Hypothalamus (tissue), 51 donors: ENCODE data around the gene ITGB1BP1.
A peak's percentile ranks its signal among the peaks of the same experiment; 100 is the strongest.

ENCODE experiments used
- DNase-seq, 51 donors: peaks; one replicate each; lab custom pipeline; 2025; lab: John Stamatoyannopoulos, UW

The ITGB1BP1 gene, protein sequence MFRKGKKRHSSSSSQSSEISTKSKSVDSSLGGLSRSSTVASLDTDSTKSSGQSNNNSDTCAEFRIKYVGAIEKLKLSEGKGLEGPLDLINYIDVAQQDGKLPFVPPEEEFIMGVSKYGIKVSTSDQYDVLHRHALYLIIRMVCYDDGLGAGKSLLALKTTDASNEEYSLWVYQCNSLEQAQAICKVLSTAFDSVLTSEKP

DNA sequence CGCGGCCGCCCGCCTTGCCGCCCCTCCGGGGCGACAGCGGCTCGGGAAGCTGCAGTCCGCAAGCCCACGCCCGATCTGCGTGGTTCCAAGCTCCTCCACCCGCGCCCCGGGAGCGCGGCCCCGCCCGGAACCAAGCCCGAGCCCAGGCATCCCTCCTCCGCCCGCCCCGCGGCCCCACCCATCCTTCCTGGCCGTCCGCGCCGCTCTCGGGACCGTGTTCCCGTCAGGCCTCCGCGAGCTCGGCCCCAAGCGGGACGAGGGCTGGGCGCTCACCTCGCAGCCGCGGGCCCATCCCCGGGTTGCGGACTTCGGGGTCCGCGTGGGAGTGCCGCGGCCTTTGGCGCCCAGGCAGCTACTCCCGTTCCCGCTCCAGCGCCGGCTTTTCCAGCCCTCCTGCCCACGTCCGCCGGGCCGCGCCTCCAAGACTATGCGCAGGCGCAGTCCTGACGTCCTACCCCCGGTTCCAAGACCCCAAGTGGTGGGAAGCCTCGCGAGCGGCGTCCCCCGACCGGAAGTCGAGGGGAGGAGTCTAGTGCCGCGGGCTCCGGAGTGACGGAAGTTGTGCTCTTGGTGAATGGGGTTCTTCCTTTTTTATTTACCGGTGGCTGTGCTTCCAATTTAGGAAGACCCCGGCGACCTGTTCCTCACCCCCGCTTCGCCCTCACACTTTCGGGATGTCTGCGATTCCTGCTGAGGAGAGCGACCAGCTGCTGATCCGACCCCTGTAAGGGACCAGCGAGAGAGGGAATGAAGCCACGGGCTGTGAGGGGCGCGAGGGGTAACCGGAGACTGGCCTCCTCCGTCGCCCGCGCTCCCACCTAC is at the start of gene ITGB1BP1, which contains the start of gene CPSF3:
ITGB1BP1 (minus strand) TSS at position 429 of the 822 bp plus-strand sequence. CDS start 4,831 bp downstream, outside the sequence.
CPSF3 (plus strand) TSS at position 555 of the 822 bp plus-strand sequence; CDS start at position 675, 120 bp downstream.
- peak; percentile 74 to 98 (median 95) for DNase-seq

DNA sequence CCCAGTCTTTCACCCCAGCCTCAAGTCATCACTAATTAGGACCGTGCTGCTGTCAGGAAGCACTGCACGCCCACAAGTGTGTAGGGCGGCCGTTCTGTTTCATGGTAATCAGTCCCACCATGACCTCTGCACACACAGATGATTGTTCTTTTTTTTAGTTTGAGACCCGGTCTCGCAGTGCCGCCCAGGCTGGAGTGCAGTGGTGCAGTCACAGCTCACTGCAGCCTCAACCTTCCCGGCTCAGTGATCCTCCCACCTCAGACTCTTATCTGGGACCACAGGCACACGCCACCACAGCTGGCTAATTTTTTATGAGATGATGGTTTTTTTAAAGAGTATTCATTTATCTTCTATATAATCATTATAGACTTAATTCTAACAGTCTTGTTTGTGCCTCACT is 49.2 kb upstream of the ITGB1BP1 start:
- no peak for DNase-seq

DNA sequence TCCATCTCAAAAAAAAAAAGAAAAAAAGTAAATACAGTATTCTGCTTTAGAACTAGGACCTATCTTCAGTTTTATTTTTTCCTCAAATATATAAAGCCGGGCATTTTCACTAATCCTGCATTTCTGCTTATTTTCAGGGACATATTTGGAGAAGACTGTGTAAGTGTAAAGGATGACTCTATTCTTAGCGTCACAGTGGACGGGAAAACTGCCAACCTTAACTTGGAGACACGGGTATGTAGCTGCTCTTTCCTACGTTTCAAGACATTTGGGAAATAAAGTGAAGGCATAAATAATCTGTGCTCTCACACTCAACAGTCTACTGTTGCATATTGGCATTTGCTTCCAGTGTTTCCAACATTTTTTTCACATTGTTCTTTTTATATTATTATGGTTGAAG is 47.9 kb upstream of the ITGB1BP1 start:
- DNase-seq, result no peak

DNA sequence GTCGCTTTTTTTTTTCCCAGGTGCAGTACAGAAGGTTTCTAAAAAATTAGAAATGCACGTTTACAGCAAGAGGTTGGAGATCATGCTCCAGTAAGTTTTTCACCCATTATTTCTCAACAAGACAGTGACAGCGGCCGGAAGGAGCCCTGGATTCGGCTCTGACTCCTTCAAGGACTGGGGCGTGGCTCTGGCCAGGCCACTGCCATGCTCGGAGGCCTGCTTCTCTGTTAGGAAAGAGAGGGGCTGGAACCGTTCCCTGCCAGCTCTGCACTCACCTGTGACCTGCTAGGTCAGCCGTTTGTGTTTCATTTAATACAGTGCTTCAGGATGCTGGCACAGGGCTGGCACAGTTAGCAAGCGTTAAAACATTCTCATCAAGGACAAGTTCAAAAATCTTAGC is 44.4 kb upstream of the ITGB1BP1 start:
- no peak for DNase-seq

DNA sequence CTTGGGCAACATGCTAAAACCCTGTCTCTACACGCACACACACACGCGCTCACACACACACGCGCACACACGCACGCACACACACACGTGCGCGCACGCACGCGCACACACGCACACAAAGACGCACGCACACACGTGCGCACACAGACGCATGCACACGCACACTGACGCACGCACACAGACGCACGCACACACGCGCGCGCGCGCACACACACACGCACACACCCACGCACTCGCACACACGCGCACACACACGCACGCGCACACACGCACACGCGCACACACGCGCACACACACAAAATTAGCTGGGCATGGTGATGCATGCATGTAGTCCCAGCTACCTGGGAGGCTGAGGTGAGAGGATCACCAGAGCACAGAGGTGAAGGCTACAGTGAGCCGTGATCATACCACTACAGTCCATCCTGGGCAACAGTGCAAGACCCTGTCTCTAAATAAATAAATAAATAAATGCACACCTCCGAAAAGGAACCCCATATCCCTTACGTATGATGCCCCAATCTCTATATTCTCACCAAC is 42.9 kb upstream of the ITGB1BP1 start:
- DNase-seq, result no peak

DNA sequence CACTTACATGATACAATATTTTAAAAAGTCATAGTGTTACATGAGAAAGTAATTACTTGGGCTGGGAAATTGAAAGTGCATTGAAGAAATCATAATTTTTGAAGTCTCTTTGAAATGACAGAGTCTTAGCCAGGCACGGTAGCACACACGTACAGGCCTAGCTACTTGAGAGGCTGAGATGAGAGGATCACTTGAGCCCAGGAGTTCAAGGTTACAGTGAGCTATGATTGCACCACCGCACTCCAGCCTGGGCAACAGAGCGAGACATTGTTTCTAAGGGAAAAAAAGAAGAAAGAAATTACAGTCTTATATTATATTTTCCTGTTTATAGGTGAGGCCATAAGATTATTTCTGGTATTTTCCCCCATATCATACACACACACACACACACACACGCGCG is 41.8 kb upstream of the ITGB1BP1 start:
- no peak for DNase-seq

DNA sequence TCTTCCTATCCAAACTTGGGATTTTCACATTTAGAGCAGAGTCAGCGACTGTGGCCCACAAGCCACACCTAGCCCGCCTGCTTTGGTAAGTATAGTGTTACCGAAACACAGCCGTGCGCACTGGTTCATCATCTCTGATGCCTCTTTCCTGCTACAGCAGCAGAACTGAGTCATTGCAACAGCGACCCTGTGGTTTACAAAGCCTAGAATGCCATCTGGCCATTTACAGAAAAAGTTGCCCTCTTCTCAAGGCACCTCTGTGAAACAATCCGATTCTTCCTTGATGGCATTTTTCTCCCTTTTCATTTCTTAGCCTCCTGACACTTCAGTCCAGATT is 40.3 kb upstream of the ITGB1BP1 start:
- DNase-seq, result no peak

DNA sequence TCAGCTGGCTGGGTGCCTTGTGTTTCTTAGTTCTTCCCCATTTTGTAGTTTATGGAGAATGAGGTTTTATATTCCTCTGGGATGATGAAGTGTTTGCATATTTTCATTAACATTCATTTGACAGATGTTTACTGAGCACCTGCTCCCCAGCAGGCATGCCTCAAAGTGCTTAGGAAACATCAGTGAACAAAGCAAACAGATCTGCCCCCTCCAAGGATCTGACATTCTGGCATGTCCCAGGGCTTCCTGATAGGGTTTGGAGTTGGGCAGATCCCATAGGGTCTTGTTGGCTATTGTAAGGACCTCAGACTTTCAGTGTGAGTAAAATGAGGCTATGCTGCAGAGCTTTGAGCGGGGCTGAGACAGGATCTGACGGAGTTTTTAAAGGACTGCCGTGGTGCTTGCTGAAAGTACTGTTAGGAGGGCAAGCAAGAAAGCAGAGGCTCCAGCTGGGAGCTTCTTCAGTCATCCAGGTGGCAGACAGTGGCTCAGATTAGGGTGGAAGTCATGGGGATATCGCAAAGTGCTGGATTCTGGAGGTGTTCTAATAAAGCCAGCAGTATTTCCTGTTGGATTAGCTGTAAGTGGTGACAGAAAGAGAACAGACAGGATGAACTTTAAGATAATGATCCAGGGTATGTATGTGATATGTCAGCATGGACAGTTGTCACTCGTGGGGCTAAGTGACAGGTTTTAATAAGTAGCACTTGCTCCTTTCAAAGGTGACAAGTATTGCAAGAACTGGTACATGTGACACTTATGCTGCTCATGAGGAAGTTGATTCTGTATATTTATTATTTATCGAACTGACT is 39.8 kb upstream of the ITGB1BP1 start:
- no peak for DNase-seq

DNA sequence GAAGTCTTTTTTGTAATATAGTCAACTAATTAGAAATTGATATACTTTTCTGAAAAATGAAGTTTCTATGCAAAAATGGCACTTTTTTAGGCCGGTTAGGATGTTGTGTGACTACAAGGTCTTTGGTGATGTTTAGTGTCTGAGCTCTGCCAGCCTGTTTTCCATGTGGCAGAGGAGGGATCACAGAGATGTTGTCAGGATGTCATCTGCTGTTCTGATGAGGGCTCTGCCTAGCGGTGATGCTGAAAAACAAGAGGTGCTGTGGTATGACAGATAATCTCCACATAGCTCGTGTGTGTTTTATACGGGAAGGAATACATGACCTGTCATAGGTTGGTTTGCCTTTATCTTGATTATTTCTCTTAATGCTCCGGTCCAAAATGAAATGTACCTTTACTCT is 39.0 kb upstream of the ITGB1BP1 start:
- DNase-seq, result peak in 1 of 51 donors; percentile 7

DNA sequence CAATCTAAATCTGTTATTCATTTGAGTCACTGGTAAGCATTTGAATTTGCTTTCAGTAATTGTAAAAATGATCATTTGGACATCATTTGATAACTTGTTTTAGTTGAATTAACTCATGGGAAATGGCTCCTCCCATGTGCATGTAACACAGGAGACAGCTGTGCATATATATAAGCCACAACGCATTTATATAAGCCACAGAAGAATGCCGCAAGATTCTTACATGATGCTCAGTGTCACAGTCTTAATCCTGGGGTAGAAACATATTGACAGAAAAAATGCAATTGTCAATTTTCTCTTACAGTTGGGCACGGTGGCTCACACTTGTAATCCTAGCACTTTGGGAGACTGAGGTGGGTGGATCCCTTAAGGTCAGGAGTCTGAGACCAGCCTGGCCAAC is 37.8 kb upstream of the ITGB1BP1 start:
- no peak for DNase-seq

DNA sequence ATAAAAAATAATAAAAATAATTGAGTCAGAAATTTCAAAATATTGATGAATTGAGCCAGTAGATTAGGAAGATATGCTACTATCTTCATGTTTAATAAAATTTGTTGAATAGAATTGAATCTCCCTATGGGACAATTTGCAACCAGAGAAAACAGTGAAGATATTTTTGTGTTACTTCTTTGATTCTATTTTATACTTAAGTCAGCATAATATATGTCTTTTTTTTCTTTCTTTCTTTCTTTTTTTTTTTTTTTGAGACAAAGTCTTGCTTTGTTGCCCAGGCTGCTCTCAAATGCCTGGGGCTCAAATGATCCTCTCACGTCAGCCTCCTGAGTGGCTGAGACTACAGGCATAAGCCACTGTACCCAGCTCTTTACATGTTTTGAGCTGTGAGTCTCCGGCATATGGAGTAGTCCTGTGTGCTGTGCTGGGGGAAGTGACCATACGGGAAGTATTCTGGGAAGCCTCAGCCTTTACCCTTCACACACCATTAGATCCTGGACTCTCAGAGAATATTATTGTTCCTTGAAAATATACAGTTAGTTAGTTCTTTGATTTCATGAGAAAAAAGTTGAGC is 37.2 kb upstream of the ITGB1BP1 start:
- DNase-seq, result no peak

DNA sequence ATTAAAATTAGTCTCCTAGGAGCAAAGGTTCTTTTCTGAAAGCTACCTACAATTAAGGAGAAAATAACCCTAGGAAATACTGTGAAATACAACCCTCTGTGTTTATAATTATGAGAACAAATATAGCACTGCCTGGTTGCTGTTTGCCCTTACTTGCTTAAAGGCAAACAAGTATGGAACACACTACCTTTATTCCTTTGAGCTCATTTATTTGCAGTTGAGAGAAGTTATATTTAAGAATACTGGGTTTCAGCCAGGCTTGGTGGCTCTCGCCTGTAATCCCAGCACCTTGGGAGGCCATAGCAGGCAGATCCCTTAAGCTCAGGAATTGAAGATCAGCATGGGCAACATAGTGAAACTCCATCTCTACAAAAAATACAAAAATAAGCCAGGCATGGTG is 27.9 kb upstream of the ITGB1BP1 start:
- DNase-seq, result no peak

DNA sequence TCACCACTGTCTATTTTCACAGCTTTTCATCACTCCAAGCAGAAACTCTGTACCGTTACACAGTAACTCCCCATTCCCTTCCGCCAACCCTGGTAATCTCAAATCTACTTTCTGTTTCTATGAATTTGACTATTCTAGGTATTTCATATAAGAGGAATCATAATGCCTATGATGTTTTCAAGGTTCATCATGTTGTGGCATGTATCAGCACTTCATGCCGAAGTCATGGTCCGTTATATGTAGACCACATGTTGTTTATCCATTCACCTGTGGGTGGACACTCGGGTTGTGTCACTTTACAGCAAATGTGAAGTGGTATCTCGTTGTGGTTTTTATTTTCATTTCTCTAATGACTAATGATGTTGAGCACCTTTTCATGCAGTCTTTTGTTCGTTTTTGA is 21.8 kb upstream of the ITGB1BP1 start:
- no peak for DNase-seq

DNA sequence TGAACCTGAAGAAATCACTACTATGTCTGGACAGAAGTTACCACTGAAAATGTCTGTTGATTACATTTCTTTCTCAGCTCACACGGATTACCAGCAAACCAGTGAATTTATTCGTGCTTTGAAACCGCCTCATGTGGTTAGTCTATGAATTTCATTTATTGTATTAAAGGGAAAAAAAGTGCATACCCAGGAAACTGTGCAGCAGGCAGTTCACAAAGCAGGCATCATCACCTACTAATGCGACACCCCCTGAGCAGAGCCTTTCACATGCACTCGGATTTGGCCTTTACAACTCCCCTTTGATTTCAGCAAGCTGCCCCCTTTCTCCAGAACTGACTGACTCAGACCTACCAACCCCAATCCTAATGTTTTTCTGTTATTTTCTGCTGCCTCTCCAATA is 20.2 kb upstream of the ITGB1BP1 start:
- DNase-seq, result no peak

DNA sequence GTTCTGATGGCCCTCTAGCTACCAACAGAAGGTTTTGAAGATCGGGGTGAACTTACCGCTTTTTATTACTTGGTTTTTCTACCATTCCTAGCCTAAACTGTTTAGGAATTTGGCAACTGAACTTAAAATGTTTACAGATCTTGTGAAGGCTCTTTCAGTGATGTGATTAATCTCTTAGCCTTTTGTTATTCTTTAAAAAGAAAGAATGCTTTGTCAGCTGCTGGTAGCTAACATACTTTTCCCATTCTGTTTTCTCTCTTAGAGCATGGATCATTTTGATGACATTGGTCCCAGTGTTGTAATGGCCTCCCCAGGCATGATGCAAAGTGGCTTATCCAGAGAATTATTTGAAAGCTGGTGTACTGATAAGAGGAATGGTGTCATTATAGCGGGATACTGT is 18.2 kb upstream of the ITGB1BP1 start:
- DNase-seq, result peak in 1 of 51 donors; percentile 11

DNA sequence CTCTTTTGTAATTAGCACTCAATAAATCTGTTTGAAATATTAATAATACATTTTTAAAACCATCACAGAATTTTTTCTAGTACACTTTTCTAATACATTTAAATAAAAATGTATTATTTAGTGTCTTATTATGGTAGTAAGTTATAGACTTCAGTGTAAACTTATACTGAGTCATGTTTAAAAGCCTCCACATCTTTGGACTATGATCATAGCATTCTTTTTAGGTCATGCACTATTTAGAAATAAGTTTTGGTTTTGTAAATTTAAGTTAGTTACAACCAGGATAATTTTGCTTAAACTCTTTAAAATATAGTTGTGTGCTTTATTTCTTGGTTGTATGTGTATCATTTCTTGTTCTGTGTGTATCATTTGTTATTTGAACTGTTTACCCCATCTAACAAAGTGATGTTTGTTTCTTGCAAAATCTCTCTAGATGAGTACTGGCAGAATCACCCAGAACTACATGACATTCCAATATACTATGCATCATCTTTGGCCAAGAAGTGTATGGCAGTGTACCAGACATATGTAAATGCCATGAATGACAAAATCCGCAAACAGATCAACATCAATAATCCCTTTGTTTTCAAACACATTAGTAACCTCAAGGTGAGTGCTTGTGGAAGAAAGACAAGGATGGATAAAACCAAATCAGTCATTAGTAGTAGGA is 16.9 kb upstream of the ITGB1BP1 start:
- peak in 2 of 51 donors; percentile 10 to 23 for DNase-seq

DNA sequence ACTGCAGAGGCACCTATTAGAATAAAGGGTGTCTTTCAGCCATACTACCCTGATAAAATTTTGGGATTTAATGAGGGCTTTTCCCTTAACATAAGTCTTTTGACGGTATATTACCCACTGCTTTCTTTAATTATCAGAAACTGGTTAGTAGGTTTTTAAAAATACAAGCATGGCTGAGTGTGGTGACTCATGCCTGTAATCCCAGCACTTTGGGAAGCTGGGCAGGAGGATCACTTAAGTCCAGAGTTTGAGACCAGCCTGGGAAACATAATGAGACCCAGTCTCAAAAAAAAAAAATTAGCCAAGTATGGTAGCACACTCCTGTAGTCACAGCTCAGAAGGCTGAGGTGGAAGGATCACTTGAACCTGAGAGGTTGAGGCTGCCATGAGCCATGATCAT is 16.2 kb upstream of the ITGB1BP1 start:
- DNase-seq, result no peak

DNA sequence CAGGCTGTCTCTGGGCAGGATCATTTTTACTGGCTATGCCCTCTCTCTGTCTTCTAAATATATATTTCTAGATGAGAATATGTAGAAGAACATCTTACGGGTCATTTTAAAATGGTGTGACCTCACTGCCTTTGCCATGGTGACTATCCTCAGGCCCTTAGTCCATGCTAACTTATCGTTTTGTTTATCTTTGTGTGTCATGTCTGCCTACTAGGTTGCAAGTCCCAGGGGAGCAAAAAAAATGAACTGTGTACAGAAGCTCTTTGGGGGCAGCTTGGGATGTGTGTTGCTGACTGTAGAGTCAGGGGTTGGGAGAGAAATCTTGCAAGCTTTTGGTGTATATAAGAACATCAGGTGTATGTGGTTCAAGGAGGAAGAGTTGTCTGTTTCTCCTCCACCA is 11.2 kb upstream of the ITGB1BP1 start:
- DNase-seq, result no peak

DNA sequence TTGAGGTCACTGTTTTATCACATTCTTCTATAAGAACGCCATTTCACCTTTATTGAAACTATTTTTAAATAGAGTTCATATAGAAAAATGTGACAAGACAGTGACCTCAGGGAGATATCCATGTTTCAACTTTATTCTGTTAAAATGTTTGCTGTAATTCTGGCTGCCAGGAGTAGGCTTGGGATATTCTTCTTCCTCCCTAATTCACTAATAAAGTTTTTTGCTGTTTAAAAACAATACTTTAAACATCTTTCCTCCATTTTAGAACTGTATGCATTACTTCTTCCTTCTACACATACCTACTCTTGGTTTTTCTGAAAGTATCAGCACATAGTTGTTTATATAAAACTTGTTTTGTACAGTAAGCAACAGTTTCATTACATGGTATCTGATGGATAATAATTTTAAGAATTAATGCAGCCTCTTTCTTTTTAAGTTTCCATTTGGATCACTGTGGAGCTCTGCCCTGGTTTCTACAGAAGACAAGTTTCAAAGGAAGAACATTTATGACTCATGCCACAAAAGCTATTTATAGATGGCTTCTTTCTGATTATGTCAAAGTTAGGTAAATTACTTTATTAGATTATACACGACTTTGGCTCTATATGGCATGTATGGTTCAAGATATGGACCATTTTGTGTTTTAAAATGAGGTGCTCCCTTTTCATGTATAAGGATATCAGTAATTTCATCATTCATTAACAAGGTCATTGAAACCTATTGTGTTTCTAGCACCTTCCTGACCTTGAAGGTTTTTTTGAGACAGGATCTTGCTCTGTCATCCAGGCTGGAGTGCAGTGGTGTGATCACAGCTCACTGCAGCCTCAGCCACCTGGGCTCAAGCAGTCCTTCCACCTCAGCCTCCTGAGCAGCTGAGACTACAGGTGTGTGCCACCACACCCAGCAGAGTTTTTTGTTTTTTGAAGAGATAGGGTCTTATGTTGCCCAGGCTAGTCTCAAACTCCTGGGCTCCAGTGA is 7.3 kb upstream of the ITGB1BP1 start:
- DNase-seq, result peak in 1 of 51 donors; percentile 4
